Astrocyte (in vitro differentiated cells and primary cell): Measurements from ENCODE around the gene IDUA. TPM values are rescaled to one million over a fixed set of nuclear protein-coding genes. Genes with fewer than 3 reads are reported as not detected.

Experiments used
- DNase-seq: peaks from one replicate; pipeline ENCODE4 v3.0.0-alpha.2; 2010; ENCODE audit warnings: low read depth
- FAIRE-seq: peaks from 2 replicates; lab custom pipeline; 2011; peaks lifted over from hg19 to GRCh38; lab: Jason Lieb, UNC
- H2AFZ ChIP-seq: 2 replicates; pipeline ENCODE4 v1.6.0; 2012; ENCODE audit warnings: low read depth, low read length, inconsistent platforms
- H3K27ac ChIP-seq: 2 replicates; pipeline ENCODE4 v1.5.1; 2011; ENCODE audit warnings: low read depth, low read length, inconsistent platforms
- H3K27me3 ChIP-seq: 2 replicates; pipeline ENCODE4 v1.6.0; 2011; ENCODE audit warnings: low read length, inconsistent platforms; ENCODE audit not compliant: insufficient read depth
- H3K36me3 ChIP-seq: 2 replicates; pipeline ENCODE4 v1.5.1; 2011; ENCODE audit warnings: low read length, inconsistent platforms; ENCODE audit not compliant: insufficient read depth
- H3K4me1 ChIP-seq: 2 replicates; pipeline ENCODE4 v1.5.1; 2011; ENCODE audit warnings: low read length, inconsistent platforms; ENCODE audit not compliant: insufficient read depth
- H3K4me2 ChIP-seq: 2 replicates; pipeline ENCODE4 v1.6.0; 2012; ENCODE audit warnings: low read length, inconsistent platforms
- H3K4me3 ChIP-seq: 2 replicates; pipeline ENCODE4 v1.5.1; 2011; ENCODE audit warnings: low read depth, mild to moderate bottlenecking, low read length, inconsistent platforms; ENCODE audit not compliant: insufficient read depth
- H3K79me2 ChIP-seq: 2 replicates; pipeline ENCODE4 v1.6.0; 2012; ENCODE audit warnings: mild to moderate bottlenecking, low read length, inconsistent platforms; ENCODE audit not compliant: insufficient read depth
- H3K9ac ChIP-seq: 2 replicates; pipeline ENCODE4 v1.6.0; 2012; ENCODE audit warnings: mild to moderate bottlenecking, low read length, inconsistent platforms
- H3K9me3 ChIP-seq: 2 replicates; pipeline ENCODE4 v1.5.1; 2012; ENCODE audit warnings: low read depth, mild to moderate bottlenecking, low read length, inconsistent platforms; ENCODE audit not compliant: insufficient read depth
- H4K20me1 ChIP-seq: 2 replicates; pipeline ENCODE4 v1.6.0; 2012; ENCODE audit warnings: low read length, inconsistent platforms; ENCODE audit not compliant: insufficient read depth
- H3K27ac Mint-ChIP-seq: one replicate; pipeline ENCODE4 v1.8.0; 2021; ENCODE audit warnings: mild to moderate bottlenecking, mixed read lengths; ENCODE audit not compliant: unreplicated experiment
- H3K27me3 Mint-ChIP-seq: one replicate; pipeline ENCODE4 v1.8.0; 2021; ENCODE audit warnings: low read depth, mixed read lengths; ENCODE audit not compliant: unreplicated experiment
- H3K36me3 Mint-ChIP-seq: one replicate; pipeline ENCODE4 v1.8.0; 2021; ENCODE audit warnings: low read depth, mixed read lengths; ENCODE audit not compliant: unreplicated experiment
- H3K4me1 Mint-ChIP-seq: one replicate; pipeline ENCODE4 v1.8.0; 2021; ENCODE audit warnings: low read depth, mixed read lengths; ENCODE audit not compliant: unreplicated experiment
- H3K4me3 Mint-ChIP-seq: one replicate; pipeline ENCODE4 v1.8.0; 2021; ENCODE audit warnings: mild to moderate bottlenecking, moderate library complexity, mixed read lengths; ENCODE audit not compliant: unreplicated experiment
- H3K9me3 Mint-ChIP-seq: one replicate; pipeline ENCODE4 v1.8.0; 2021; ENCODE audit warnings: mild to moderate bottlenecking, mixed read lengths; ENCODE audit not compliant: unreplicated experiment
- CTCF ChIP-seq: IDR thresholded peaks from 2 replicates; pipeline ENCODE4 v1.5.1; 2011; ENCODE audit warnings: low read depth, mild to moderate bottlenecking, inconsistent platforms, low read length, moderate library complexity; ENCODE audit not compliant: insufficient read depth
- EZH2 ChIP-seq: IDR thresholded peaks from 2 replicates; pipeline ENCODE4 v1.6.1; 2012; ENCODE audit warnings: mild to moderate bottlenecking, low read length, inconsistent platforms; ENCODE audit not compliant: insufficient read depth
- total RNA-seq: library from RNA; stranded (reverse); gene quantifications from 2 replicates; pipeline ENCODE4 v1.2.1, GENCODE V29; 2021

The IDUA gene
- total RNA-seq, 1 donor from 2014 or later = 20.5 TPM

GRCh38 chr4:1023895-1024740, 37.3 kb downstream of the IDUA start:
- H3K27me3 ChIP-seq = no peaks in the 10 kb centered on the region
- H3K4me1 ChIP-seq = peaks cover 13% of the 10 kb centered on the region
- TF ChIP-seq CTCF (no peak), EZH2 (no peak)
- no peak overlapping the region for H3K4me3 Mint-ChIP-seq
- no peaks in the 10 kb centered on the region for H3K9me3 ChIP-seq
- FAIRE-seq = no peak
- DNase-seq = no peak
- peaks cover 5% of the 10 kb centered on the region for H3K4me1 Mint-ChIP-seq
- H3K9ac ChIP-seq = no peak overlapping the region
- H2AFZ ChIP-seq = no peak overlapping the region
- H4K20me1 ChIP-seq = peaks cover 16% of the 10 kb centered on the region
- peaks cover 13% of the 10 kb centered on the region for H3K79me2 ChIP-seq
- no peak overlapping the region for H3K27ac ChIP-seq
- H3K27ac Mint-ChIP-seq = no peak overlapping the region
- H3K9me3 Mint-ChIP-seq = peaks cover 2% of the 10 kb centered on the region
- no peaks in the 10 kb centered on the region for H3K36me3 Mint-ChIP-seq
- no peak overlapping the region for H3K4me2 ChIP-seq
- H3K27me3 Mint-ChIP-seq = no peaks in the 10 kb centered on the region
- peaks cover 10% of the 10 kb centered on the region for H3K36me3 ChIP-seq
- no peak overlapping the region for H3K4me3 ChIP-seq

DNA sequence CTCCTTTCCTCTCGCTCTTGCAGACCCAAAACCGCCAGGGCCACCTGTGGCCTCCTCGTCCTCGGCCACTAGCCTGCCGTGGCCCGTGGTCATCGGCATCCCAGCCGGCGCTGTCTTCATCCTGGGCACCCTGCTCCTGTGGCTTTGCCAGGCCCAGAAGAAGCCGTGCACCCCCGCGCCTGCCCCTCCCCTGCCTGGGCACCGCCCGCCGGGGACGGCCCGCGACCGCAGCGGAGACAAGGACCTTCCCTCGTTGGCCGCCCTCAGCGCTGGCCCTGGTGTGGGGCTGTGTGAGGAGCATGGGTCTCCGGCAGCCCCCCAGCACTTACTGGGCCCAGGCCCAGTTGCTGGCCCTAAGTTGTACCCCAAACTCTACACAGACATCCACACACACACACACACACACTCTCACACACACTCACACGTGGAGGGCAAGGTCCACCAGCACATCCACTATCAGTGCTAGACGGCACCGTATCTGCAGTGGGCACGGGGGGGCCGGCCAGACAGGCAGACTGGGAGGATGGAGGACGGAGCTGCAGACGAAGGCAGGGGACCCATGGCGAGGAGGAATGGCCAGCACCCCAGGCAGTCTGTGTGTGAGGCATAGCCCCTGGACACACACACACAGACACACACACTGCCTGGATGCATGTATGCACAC, 38.2 kb downstream of the IDUA start:
- Histone ChIP-seq H3K9me3 (no peaks in the 10 kb centered on the region), H3K27me3 (no peaks in the 10 kb centered on the region), H3K9ac (no peak overlapping the region), H3K4me3 (no peak overlapping the region), H3K79me2 (peaks cover 5% of the 10 kb centered on the region), H2AFZ (no peak overlapping the region), H3K36me3 (peaks cover 10% of the 10 kb centered on the region), H3K4me2 (no peak overlapping the region), H4K20me1 (peaks cover 8% of the 10 kb centered on the region), H3K27ac (no peak overlapping the region), H3K4me1 (peaks cover 5% of the 10 kb centered on the region)
- Mint-ChIP-seq H3K4me1 (peaks cover 5% of the 10 kb centered on the region), H3K4me3 (no peak overlapping the region), H3K27ac (no peak overlapping the region), H3K9me3 (peaks cover 2% of the 10 kb centered on the region), H3K27me3 (no peaks in the 10 kb centered on the region), H3K36me3 (no peaks in the 10 kb centered on the region)
- no peak for DNase-seq
- no peak for FAIRE-seq
- TF ChIP-seq CTCF = no peak
- TF ChIP-seq EZH2 = no peak

DNA sequence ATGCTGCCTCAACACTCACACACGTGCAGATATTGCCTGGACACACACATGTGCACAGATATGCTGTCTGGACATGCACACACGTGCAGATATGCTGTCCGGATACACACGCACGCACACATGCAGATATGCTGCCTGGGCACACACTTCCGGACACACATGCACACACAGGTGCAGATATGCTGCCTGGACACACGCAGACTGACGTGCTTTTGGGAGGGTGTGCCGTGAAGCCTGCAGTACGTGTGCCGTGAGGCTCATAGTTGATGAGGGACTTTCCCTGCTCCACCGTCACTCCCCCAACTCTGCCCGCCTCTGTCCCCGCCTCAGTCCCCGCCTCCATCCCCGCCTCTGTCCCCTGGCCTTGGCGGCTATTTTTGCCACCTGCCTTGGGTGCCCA, 39.3 kb downstream of the IDUA start:
- no peak for FAIRE-seq
- H2AFZ ChIP-seq = no peak overlapping the region
- Mint-ChIP-seq H3K9me3 (peaks cover 2% of the 10 kb centered on the region), H3K4me1 (peaks cover 5% of the 10 kb centered on the region), H3K36me3 (no peaks in the 10 kb centered on the region), H3K27ac (no peak overlapping the region), H3K27me3 (no peaks in the 10 kb centered on the region), H3K4me3 (no peak overlapping the region)
- H3K9me3 ChIP-seq = no peaks in the 10 kb centered on the region
- H3K27me3 ChIP-seq = no peaks in the 10 kb centered on the region
- no peak for DNase-seq
- TF ChIP-seq CTCF (no peak), EZH2 (no peak)
- no peak overlapping the region for H3K27ac ChIP-seq
- H3K4me1 ChIP-seq = peaks cover 4% of the 10 kb centered on the region
- peaks cover 10% of the 10 kb centered on the region for H3K36me3 ChIP-seq
- H3K9ac ChIP-seq = no peak overlapping the region
- H3K79me2 ChIP-seq = peaks cover 3% of the 10 kb centered on the region
- no peak overlapping the region for H3K4me3 ChIP-seq
- H4K20me1 ChIP-seq = peaks cover 8% of the 10 kb centered on the region
- H3K4me2 ChIP-seq = no peak overlapping the region
